ENCODE data around the gene NCOA3.

NCOA3 gene

GRCh38 chr20:47656318-47656717, 154.6 kb downstream of the NCOA3 start:
- TF ChIP-seq BACH2 (CRISPR knock-in tag; IDR thresholded peaks at IDR 0.05; ENCODE audit: borderline replicate concordance) = no peak
- no peak for TF ChIP-seq ZFP3 (CRISPR knock-in tag; IDR thresholded peaks at IDR 0.05)
- TF ChIP-seq GLIS3 (CRISPR knock-in tag; IDR thresholded peaks at IDR 0.05) = no peak
- no peak for TF ChIP-seq ZC3H10 (CRISPR knock-in tag; IDR thresholded peaks at IDR 0.05)
- no peak for TF ChIP-seq RARB (CRISPR knock-in tag; IDR thresholded peaks at IDR 0.05)
- no peak for TF ChIP-seq CSRNP3 (CRISPR knock-in tag; IDR thresholded peaks at IDR 0.05)
- TF ChIP-seq POU6F1 (CRISPR knock-in tag; IDR thresholded peaks at IDR 0.05; ENCODE audit: borderline replicate concordance, low read depth) = no peak
- ATAC-seq = no peak

GRCh38 chr20:47659904-47660601, 158.4 kb downstream of the NCOA3 start:
- no peak for ATAC-seq
- no peak for TF ChIP-seq RARB (CRISPR knock-in tag; IDR thresholded peaks at IDR 0.05)
- no peak for TF ChIP-seq ESRRG (CRISPR knock-in tag; IDR thresholded peaks at IDR 0.05)
- no peak for TF ChIP-seq ZC3H10 (CRISPR knock-in tag; IDR thresholded peaks at IDR 0.05)
- no peak for TF ChIP-seq TOX (CRISPR knock-in tag; IDR thresholded peaks at IDR 0.05; ENCODE audit: borderline replicate concordance)
- TF ChIP-seq GLIS3 (CRISPR knock-in tag; IDR thresholded peaks at IDR 0.05) = no peak
- TF ChIP-seq OSR1 (CRISPR knock-in tag; IDR thresholded peaks at IDR 0.05) = no peak
- TF ChIP-seq BACH2 (CRISPR knock-in tag; IDR thresholded peaks at IDR 0.05; ENCODE audit: borderline replicate concordance) = no peak
- no peak for TF ChIP-seq SNAI2 (CRISPR knock-in tag; IDR thresholded peaks at IDR 0.05)
- TF ChIP-seq CREB5 (CRISPR knock-in tag; IDR thresholded peaks at IDR 0.05; ENCODE audit: low read depth) = no peak
- TF ChIP-seq ZNF70 (CRISPR knock-in tag; IDR thresholded peaks at IDR 0.05) = no peak
- no peak for TF ChIP-seq CSRNP3 (CRISPR knock-in tag; IDR thresholded peaks at IDR 0.05)
- TF ChIP-seq ZNF565 (CRISPR knock-in tag; conservative IDR thresholded peaks at IDR 0.05; ENCODE audit: low read depth) = no peak
- TF ChIP-seq ZFP3 (CRISPR knock-in tag; IDR thresholded peaks at IDR 0.05) = no peak
- no peak for TF ChIP-seq CSDC2 (CRISPR knock-in tag; IDR thresholded peaks at IDR 0.05)
- TF ChIP-seq ZNF8 (CRISPR knock-in tag; IDR thresholded peaks at IDR 0.05) = no peak
- TF ChIP-seq POU6F1 (CRISPR knock-in tag; IDR thresholded peaks at IDR 0.05; ENCODE audit: borderline replicate concordance, low read depth) = no peak
- no peak for TF ChIP-seq ZFP30 (CRISPR knock-in tag; IDR thresholded peaks at IDR 0.05)

GRCh38 chr20:47660602-47660905, 158.9 kb downstream of the NCOA3 start:
- TF ChIP-seq ZC3H10 (CRISPR knock-in tag; IDR thresholded peaks at IDR 0.05) = no peak
- TF ChIP-seq ZFP30 (CRISPR knock-in tag; IDR thresholded peaks at IDR 0.05) = no peak
- TF ChIP-seq GLIS3 (CRISPR knock-in tag; IDR thresholded peaks at IDR 0.05) = no peak
- TF ChIP-seq PATZ1 (CRISPR knock-in tag; IDR thresholded peaks at IDR 0.05; ENCODE audit: borderline replicate concordance) = no peak
- TF ChIP-seq SNAI2 (CRISPR knock-in tag; IDR thresholded peaks at IDR 0.05) = no peak
- ATAC-seq = no peak
